GM12865 (cell line): ENCODE data around the gene TIPARP.
A peak's percentile ranks its signal among the peaks of the same experiment; 100 is the strongest.
"Not testable (repeated sequence)": the region's sequence is repeated elsewhere in the genome, so short reads cannot be mapped to it uniquely, and the experiment has no call there.

Experiments used
- DNase-seq: peaks from one replicate; pipeline ENCODE4 v3.0.0; 2010; ENCODE audit warnings: low read depth
- H3K4me3 ChIP-seq: 2 replicates; pipeline ENCODE4 v1.5.1; 2011; ENCODE audit warnings: mild to moderate bottlenecking, low read depth, low read length, control low read depth
- CTCF ChIP-seq: IDR thresholded peaks from 2 replicates; pipeline ENCODE4 v1.5.1; 2011; ENCODE audit warnings: low read length, control low read depth, low read depth, inconsistent platforms; ENCODE audit not compliant: insufficient read depth; ENCODE audit errors: missing control alignments

The TIPARP gene

GRCh38 chr3:156646958-156647357, 27.4 kb upstream of the TIPARP start:
- no peak overlapping the region for H3K4me3 ChIP-seq
- no peak for DNase-seq
- TF ChIP-seq CTCF: no peak

GRCh38 chr3:156648086-156648485, 26.3 kb upstream of the TIPARP start:
- no peak for TF ChIP-seq CTCF
- H3K4me3 ChIP-seq: no peak overlapping the region
- DNase-seq: peak; percentile 40

GRCh38 chr3:156649681-156650080, 24.7 kb upstream of the TIPARP start:
- no peak for TF ChIP-seq CTCF
- no peak for DNase-seq
- H3K4me3 ChIP-seq: no peak overlapping the region

- not testable (repeated sequence) for DNase-seq, H3K4me3 ChIP-seq
Measured at GRCh38 chr3:156652661-156653060, 21.7 kb upstream of the TIPARP start.

GRCh38 chr3:156654834-156655233, 19.6 kb upstream of the TIPARP start:
- no peak for TF ChIP-seq CTCF
- no peak for DNase-seq
- no peak overlapping the region for H3K4me3 ChIP-seq

- no peak for DNase-seq
- TF ChIP-seq CTCF: no peak
- H3K4me3 ChIP-seq: no peak overlapping the region
Measured at GRCh38 chr3:156655819-156656550, 18.4 kb upstream of the TIPARP start.

GRCh38 chr3:156657440-156657839, 16.9 kb upstream of the TIPARP start:
- no peak overlapping the region for H3K4me3 ChIP-seq
- no peak for TF ChIP-seq CTCF
- no peak for DNase-seq
